ENCODE data around the gene SULT1A3.
"Not testable (repeated sequence)": the region's sequence is repeated elsewhere in the genome, so short reads cannot be mapped to it uniquely, and the experiment has no call there.

DNA sequence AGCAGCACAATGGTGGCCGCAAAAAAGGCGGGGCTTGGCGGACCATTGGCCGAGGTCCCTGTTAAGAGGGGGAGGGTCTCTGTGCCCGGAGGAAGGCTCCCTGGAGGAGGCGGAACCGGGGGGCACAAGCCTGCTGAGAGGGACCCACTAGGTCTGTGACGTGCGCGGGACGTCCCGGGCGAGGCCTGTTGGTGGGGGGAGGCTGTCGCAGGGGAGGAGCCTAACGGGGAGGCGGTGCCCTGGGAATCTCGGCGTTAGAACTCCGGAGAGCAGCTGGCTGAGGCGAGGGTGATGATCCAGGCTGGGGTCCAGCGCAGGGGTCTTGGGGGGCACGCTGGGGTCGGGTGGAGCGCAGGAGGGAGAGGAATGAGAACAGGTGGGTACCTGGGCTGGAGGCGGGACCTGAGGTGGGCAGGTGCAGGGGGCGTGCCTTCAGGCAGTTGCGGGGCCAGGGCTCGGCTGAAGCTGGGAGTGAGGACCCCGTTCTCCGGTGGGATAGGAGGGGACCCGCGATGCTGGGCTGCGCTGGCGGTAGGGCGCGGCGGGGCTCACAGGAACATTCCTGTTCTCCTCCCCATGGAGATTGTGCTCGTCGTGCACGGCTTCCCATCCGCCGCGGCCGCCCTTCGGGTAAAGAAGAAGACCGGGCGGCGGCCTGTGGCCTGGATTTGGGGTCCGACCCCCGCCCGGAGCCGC lies 6.6 kb downstream of the SULT1A3 start:
- TF ChIP-seq NR2C2 (CRISPR knock-in tag; IDR thresholded peaks at IDR 0.05) = not testable (repeated sequence)
- TF ChIP-seq, protein P1, sequence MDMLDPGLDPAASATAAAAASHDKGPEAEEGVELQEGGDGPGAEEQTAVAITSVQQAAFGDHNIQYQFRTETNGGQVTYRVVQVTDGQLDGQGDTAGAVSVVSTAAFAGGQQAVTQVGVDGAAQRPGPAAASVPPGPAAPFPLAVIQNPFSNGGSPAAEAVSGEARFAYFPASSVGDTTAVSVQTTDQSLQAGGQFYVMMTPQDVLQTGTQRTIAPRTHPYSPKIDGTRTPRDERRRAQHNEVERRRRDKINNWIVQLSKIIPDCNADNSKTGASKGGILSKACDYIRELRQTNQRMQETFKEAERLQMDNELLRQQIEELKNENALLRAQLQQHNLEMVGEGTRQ (CRISPR knock-in tag; IDR thresholded peaks at IDR 0.05) = not testable (repeated sequence)
- TF ChIP-seq, protein P2, sequence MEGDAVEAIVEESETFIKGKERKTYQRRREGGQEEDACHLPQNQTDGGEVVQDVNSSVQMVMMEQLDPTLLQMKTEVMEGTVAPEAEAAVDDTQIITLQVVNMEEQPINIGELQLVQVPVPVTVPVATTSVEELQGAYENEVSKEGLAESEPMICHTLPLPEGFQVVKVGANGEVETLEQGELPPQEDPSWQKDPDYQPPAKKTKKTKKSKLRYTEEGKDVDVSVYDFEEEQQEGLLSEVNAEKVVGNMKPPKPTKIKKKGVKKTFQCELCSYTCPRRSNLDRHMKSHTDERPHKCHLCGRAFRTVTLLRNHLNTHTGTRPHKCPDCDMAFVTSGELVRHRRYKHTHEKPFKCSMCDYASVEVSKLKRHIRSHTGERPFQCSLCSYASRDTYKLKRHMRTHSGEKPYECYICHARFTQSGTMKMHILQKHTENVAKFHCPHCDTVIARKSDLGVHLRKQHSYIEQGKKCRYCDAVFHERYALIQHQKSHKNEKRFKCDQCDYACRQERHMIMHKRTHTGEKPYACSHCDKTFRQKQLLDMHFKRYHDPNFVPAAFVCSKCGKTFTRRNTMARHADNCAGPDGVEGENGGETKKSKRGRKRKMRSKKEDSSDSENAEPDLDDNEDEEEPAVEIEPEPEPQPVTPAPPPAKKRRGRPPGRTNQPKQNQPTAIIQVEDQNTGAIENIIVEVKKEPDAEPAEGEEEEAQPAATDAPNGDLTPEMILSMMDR (IDR thresholded peaks at IDR 0.05) = not testable (repeated sequence)
- TF ChIP-seq, protein P3, sequence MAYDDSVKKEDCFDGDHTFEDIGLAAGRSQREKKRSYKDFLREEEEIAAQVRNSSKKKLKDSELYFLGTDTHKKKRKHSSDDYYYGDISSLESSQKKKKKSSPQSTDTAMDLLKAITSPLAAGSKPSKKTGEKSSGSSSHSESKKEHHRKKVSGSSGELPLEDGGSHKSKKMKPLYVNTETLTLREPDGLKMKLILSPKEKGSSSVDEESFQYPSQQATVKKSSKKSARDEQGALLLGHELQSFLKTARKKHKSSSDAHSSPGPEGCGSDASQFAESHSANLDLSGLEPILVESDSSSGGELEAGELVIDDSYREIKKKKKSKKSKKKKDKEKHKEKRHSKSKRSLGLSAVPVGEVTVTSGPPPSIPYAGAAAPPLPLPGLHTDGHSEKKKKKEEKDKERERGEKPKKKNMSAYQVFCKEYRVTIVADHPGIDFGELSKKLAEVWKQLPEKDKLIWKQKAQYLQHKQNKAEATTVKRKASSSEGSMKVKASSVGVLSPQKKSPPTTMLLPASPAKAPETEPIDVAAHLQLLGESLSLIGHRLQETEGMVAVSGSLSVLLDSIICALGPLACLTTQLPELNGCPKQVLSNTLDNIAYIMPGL (CRISPR knock-in tag; IDR thresholded peaks at IDR 0.05) = not testable (repeated sequence)
- TF ChIP-seq, protein P4, sequence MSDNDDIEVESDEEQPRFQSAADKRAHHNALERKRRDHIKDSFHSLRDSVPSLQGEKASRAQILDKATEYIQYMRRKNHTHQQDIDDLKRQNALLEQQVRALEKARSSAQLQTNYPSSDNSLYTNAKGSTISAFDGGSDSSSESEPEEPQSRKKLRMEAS (CRISPR knock-in tag; IDR thresholded peaks at IDR 0.05) = not testable (repeated sequence)
- TF ChIP-seq, protein P5, sequence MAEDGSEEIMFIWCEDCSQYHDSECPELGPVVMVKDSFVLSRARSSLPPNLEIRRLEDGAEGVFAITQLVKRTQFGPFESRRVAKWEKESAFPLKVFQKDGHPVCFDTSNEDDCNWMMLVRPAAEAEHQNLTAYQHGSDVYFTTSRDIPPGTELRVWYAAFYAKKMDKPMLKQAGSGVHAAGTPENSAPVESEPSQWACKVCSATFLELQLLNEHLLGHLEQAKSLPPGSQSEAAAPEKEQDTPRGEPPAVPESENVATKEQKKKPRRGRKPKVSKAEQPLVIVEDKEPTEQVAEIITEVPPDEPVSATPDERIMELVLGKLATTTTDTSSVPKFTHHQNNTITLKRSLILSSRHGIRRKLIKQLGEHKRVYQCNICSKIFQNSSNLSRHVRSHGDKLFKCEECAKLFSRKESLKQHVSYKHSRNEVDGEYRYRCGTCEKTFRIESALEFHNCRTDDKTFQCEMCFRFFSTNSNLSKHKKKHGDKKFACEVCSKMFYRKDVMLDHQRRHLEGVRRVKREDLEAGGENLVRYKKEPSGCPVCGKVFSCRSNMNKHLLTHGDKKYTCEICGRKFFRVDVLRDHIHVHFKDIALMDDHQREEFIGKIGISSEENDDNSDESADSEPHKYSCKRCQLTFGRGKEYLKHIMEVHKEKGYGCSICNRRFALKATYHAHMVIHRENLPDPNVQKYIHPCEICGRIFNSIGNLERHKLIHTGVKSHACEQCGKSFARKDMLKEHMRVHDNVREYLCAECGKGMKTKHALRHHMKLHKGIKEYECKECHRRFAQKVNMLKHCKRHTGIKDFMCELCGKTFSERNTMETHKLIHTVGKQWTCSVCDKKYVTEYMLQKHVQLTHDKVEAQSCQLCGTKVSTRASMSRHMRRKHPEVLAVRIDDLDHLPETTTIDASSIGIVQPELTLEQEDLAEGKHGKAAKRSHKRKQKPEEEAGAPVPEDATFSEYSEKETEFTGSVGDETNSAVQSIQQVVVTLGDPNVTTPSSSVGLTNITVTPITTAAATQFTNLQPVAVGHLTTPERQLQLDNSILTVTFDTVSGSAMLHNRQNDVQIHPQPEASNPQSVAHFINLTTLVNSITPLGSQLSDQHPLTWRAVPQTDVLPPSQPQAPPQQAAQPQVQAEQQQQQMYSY (CRISPR knock-in tag; IDR thresholded peaks at IDR 0.05) = not testable (repeated sequence)
